Limb (tissue), 2 donors: ENCODE results near the gene POLK.
"Not testable (repeated sequence)": the region's sequence is repeated elsewhere in the genome, so short reads cannot be mapped to it uniquely, and the experiment has no call there.

Experiments used
- DNase-seq, 2 donors: peaks; one replicate each; pipeline ENCODE4 v3.0.0-alpha.2; 2016; ENCODE audit errors: extremely low spot score in 2 of 2

Gene POLK

GRCh38 chr5:75511435-75512382 is at the start of gene POLK, which contains the start of gene CERT1:
Gene POLK, plus strand, starts transcription at chr5:75511891.
Gene CERT1, minus strand, starts transcription at chr5:75511629. Its CDS starts 422 bp downstream, at chr5:75511207.
- peak; percentile 99 for DNase-seq

GRCh38 chr5:75463726-75464125 is 48.0 kb upstream of the POLK start:
- DNase-seq, result no peak

DNA sequence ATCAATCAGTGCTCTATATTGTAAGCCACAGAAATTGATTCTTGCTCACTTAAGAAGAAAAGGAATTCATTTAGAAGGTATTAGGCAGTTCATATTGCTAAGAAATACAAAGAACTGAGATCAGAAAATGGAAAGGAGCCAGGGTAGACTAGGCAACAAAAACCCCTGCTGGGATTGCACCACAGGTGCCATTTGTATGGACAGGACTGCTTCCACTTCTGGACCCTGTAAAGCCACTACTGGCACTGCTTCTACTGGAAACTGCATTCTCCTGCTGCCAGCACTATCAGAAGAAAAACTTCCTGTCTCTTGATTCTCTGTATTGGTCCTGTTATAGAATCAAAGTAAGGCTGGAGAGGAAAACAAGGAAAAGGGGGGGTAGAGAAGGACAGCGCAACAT is 46.2 kb upstream of the POLK start:
- DNase-seq, result no peak

- DNase-seq, result no peak
Measured at GRCh38 chr5:75466006-75466716, 45.5 kb upstream of the POLK start.

DNA sequence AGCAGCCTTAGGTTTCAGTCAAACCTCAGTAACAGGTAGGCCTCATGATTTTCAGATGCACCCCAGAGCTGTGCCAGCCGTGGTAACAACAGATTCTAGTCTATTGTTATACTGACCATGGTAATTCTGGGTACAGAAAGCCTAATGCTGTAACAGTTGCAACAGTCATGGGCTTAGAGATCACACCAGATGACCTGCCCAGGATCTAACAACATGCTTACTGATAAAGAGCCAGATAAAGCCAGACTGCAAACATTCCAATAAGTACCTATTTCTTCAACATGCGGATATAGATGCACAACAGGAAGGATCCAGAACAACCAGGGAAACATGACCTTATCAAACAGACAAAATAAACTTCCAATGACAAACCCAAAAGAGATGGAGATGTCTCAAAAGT is 43.1 kb upstream of the POLK start:
- no peak for DNase-seq

GRCh38 chr5:75469017-75469416 is 42.7 kb upstream of the POLK start:
- DNase-seq, result no peak

DNA sequence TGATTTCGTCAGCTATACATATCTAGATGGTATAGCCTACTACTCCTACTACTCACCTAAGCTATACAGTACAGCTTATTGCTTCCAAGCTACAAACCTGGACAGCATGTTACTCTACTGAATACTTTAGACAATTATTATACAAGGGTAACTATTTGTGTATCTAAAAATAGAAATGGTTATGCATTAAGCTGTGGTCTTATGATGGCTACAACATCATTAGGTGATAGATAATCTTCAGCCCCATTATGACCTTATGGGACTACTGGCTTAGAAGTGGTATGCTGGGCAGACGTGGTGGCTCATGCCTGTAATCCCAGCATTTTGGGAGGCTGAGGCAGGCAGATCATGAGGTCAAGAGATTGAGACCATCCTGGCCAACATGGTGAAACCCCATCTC is 40.5 kb upstream of the POLK start:
- DNase-seq, result no peak

DNA sequence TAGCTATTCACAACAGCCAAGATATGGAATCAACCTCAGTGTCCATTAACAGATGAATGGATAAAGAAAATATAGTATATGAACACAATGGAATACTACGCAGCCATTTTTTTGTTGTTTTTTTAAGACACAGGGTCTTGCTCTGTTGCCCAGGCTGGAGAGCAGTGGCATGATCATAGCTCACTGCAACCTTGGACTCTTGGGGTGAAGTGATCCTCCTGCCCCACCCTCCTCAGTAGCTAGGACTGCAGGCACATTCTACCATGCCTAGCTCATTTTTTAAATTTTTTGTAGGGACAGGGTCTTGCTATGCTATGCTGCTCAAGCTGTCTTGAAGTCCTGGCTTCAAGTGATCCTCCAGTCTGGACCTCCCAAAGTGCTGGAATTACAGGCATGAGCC is 38.7 kb upstream of the POLK start:
- no peak for DNase-seq

GRCh38 chr5:75473463-75473862 is 38.2 kb upstream of the POLK start:
- DNase-seq, result no peak

GRCh38 chr5:75475364-75475763 is 36.3 kb upstream of the POLK start:
- no peak for DNase-seq

GRCh38 chr5:75481024-75481423 is 30.7 kb upstream of the POLK start:
- DNase-seq, result no peak

- DNase-seq, result no peak
Measured at GRCh38 chr5:75482482-75482881, 29.2 kb upstream of the POLK start.

GRCh38 chr5:75484605-75485004 is 27.1 kb upstream of the POLK start:
- DNase-seq, result no peak

- not testable (repeated sequence) for DNase-seq
Measured at GRCh38 chr5:75489847-75490246, 21.8 kb upstream of the POLK start.

DNA sequence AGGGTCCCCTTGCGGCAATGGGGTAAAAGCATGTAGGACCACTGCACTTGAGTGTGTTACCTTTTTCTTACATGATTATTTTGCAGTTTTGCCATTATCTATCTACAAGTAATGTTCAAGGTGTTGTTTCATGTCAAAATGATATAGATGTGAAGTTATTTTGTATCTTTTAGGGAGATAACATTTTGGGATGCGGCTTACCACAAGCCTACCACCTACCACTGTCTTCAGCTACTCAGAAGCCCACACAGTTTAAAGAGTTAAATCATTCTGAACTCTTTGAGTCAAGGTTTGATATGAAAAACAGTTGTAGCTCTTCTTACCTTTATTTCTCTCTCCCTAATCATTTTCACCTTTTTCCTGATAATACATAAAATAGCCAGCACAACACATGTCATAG is 20.1 kb upstream of the POLK start:
- no peak for DNase-seq

GRCh38 chr5:75496026-75496425 is 15.7 kb upstream of the POLK start:
- DNase-seq, result no peak

DNA sequence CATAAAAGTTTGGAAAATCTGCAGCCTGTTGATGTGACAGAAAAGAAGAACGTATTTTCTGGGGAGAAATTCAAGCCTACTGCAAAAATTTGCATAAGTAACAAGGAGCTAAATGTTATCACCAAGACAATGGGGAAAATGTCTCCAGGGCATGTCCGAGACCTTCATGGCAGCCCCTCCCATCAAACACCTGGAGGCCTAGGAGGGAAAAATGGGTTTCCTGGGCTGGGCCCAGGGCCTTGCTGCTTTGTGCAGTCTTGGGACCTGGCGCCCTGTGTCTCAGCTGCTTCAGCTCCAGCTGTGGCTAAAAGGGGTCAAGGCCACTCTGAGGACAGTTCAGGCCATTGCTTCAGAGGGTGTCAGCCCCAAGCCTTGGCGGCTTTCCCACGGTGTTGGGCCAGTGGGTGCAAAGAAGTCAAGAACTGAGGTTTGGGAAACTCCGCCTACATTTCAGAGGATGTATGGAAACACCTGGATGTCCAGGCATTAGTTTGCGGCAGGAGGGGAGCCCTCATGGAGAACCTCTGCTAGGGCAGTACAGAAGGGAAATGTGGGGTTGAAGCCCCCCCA is 13.4 kb upstream of the POLK start:
- no peak for DNase-seq

- DNase-seq, result not testable (repeated sequence)
Measured at GRCh38 chr5:75498875-75499274, 12.8 kb upstream of the POLK start.

DNA sequence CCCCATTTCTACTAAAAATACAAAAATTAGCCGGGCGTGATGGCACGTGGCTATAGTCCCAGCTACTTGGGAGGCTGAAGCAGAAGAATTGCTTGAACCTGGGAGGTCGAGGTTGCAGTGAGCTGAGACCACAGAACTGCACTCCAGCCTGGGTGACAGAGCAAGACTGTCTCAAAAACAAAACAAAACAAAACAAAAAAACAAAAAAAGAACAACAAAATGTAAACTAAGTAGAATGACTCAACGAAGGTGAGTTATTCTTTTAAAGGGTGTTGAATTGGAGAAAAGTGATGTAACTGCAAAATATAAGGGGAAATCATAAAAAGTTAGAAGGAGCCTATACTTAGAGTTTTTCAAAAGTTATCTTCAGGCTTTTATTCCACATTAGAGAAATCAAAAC is 6.6 kb upstream of the POLK start:
- not testable (repeated sequence) for DNase-seq

GRCh38 chr5:75507841-75508240 is 3.9 kb upstream of the POLK start:
- no peak for DNase-seq

DNA sequence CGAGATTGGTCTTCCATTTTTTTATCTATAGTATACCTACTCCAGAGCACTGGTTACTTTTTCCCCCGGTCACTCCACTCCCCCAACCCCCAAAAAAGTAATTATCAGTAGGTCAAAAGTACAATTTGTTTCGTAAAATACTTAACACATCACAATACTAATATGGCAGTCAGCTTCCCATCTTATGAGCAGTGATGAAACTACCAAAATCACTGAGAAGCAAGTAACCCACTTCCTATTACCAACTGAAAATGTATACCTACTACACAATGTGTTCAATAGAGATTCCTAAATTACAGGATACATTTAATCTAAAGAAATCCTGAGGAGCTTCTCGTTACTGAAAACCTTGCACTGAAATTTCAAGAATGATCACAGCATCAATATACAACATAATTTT is 2.1 kb upstream of the POLK start:
- no peak for DNase-seq

DNA sequence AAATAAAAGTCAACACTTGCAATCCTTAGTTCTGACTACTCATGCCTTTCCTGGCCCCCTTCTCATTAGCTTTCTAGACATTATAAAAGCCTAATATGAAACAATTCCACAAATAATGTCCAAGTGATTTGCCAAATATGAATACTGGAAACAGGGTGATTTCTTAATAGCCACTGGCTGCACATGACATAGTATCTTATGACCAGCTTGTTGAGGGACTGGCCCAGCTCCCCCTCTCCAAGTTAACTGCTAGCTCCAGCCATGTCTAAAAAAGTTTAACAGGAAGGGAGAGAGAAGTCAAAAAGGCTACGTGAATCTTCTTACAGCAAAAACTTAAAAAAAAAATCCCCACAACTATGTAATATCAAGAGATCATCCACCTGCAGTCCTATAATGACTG is 1.7 kb upstream of the POLK start:
- no peak for DNase-seq
